Lower lobe of right lung (tissue), 2 donors: ENCODE measurements around the gene PIK3R1. TPM values are rescaled to one million over a fixed set of nuclear protein-coding genes. Genes with fewer than 3 reads are reported as not detected.

Source experiments
- ATAC-seq, 2 donors: fragments of 200-7000 bp; cut with Tn5 transposase; one replicate each; pipeline ENCODE4 v1.9.1; 2020 to 2022; ENCODE audit warnings: mild to moderate bottlenecking in 2 of 2, moderate library complexity in 2 of 2
- DNase-seq: peaks from one replicate; pipeline ENCODE4 v3.0.0-alpha.2; 2020
- H3K27ac ChIP-seq: fragments of 200-600 bp; one replicate; pipeline ENCODE4 v1.8.0; 2022
- H3K27me3 ChIP-seq: fragments of 200-600 bp; one replicate; pipeline ENCODE4 v1.8.0; 2022; ENCODE audit warnings: low read depth
- H3K36me3 ChIP-seq: fragments of 200-600 bp; one replicate; pipeline ENCODE4 v1.8.0; 2022; ENCODE audit warnings: mild to moderate bottlenecking
- H3K4me1 ChIP-seq: fragments of 200-600 bp; one replicate; pipeline ENCODE4 v1.8.0; 2022
- H3K4me3 ChIP-seq: fragments of 200-600 bp; one replicate; pipeline ENCODE4 v1.8.0; 2022; ENCODE audit warnings: mild to moderate bottlenecking
- H3K9me3 ChIP-seq: fragments of 200-600 bp; one replicate; pipeline ENCODE4 v1.8.0; 2022
- CTCF ChIP-seq: fragments of 200-600 bp; IDR thresholded peaks from one replicate; pipeline ENCODE4 v1.8.0; 2022; ENCODE audit warnings: antibody characterized with exemption, mild to moderate bottlenecking
- intact Hi-C: fragments of 100-400 bp; cut with DNase I; formaldehyde crosslinking; loops from one replicate; pipeline ENCODE4 v1.11.0; 2022
- total RNA-seq: library from RNA; stranded (reverse); fragmentation: NEBNext Ultra II Directional; extraction: Animal tissue kit (Norgen Biotek cat#: 25700); gene quantifications from one replicate; pipeline ENCODE4 v1.2.1, GENCODE V29; 2021
- donor health status: DM: no; HTN: yes; CAD: no; lungs with severe emphysema.

Gene PIK3R1
- total RNA-seq, 1 donor from 2014 or later: 122 TPM

DNA sequence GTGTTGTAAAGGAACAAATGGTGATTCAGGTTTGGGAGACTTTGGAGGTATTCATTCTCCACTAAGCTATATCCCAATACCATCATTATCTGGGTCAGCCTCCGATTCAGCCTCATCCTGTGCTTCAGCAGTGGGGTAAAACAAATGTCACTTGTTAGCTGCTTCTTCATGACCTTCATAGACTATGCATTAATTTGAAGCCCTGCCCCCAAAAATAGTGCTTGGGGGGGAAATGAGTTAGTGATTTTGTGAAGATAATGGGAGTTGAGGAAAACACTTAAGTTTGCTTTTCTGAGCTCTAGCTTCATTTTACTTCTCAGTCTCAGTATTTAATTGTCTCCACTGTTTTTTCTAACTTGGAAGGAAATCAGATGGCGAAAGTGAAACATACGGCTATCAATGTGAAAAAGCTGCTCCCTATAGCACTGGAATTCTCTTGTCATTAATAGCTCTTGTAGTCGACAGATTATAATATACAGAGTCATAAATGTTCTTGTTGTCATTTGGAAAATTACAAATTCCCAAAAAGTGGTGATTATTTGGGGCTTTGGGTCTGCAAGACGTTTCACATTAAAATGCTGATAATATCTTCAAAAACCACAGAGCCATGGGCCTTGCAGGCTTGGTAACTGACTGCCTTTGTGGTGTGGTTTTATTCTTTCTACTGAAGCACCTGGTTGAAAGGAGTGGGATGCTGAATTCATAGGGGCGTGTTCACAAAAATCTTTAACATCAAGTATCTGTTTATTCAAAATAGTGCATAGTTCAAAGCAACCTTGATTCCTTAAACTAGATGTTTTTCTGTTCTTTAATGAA is 40.0 kb downstream of the PIK3R1 start:
- ATAC-seq (no peak), DNase-seq (no peak)
- no peak for TF ChIP-seq CTCF
- H3K4me1 ChIP-seq: peaks cover 89% of the 10 kb centered on the region
- H3K36me3 ChIP-seq: peaks cover 8% of the 10 kb centered on the region
- no peaks in the 10 kb centered on the region for H3K27me3 ChIP-seq
- H3K4me3 ChIP-seq: no peak overlapping the region
- no peaks in the 10 kb centered on the region for H3K9me3 ChIP-seq
- intact Hi-C loops: loop anchor here (10.0 kb wide), 1 partner anchor 1011 kb away; no protein-coding TSS in a partner anchor
- H3K27ac ChIP-seq: peak overlapping the region; percentile 27

DNA sequence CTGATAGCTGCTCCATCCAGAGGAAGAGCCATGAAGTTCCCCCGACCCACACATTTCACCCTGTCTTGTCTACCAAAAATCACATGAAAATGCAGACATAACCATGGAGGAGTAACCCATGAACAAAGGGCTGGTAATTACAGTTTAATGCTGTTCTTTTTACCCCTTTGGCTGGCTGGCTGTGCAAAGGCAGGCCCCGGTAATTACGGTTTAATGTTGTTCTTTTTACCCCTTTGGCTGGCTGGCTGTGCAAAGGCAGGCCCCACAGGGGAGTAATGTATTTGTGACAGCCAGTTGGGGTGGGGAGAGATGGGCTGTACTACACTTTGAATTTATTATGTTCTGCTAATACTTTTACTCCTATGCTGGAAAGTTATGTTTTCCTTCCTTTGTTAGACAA is 41.7 kb downstream of the PIK3R1 start:
- H3K4me3 ChIP-seq: no peak overlapping the region
- DNase-seq: no peak
- peaks cover 8% of the 10 kb centered on the region for H3K36me3 ChIP-seq
- peak overlapping the region; percentile 32 for H3K27ac ChIP-seq
- no peaks in the 10 kb centered on the region for H3K27me3 ChIP-seq
- no peak for TF ChIP-seq CTCF
- intact Hi-C loops: loop anchor here (10.0 kb wide), 1 partner anchor 1012 kb away; no protein-coding TSS in a partner anchor
- peaks cover 88% of the 10 kb centered on the region for H3K4me1 ChIP-seq
- H3K9me3 ChIP-seq: no peaks in the 10 kb centered on the region
- no peak for ATAC-seq

DNA sequence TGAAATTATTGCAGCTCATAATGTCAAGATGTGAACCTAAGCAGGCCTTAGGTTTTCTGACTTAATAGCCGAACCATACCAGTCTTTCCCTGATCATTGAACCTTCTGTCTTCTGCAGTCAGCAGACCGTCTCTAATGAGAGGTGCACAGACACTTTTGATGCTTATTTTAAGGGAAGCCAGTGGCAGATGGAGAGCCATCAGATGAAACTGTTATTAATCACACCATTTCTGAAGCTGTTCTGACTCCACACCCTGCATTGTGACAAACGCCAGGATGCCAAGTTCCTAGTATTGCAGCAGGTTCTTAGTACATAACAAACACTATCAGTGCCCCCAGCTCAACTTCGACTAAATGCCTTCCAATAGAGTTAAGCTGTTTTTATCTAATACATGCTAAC is 43.0 kb downstream of the PIK3R1 start:
- Histone ChIP-seq H3K27ac (no peak overlapping the region), H3K4me1 (peaks cover 87% of the 10 kb centered on the region), H3K9me3 (no peaks in the 10 kb centered on the region), H3K27me3 (no peaks in the 10 kb centered on the region), H3K4me3 (no peak overlapping the region), H3K36me3 (peaks cover 8% of the 10 kb centered on the region)
- intact Hi-C loops: loop anchor here (10.0 kb wide), 1 partner anchor 1014 kb away; no protein-coding TSS in a partner anchor
- TF ChIP-seq CTCF: no peak
- no peak for DNase-seq
- ATAC-seq: no peak

- intact Hi-C loops: loop anchor here (10.0 kb wide), 1 partner anchor 1015 kb away; no protein-coding TSS in a partner anchor
- no peaks in the 10 kb centered on the region for H3K27me3 ChIP-seq
- no peak overlapping the region for H3K4me3 ChIP-seq
- DNase-seq: no peak
- no peak overlapping the region for H3K27ac ChIP-seq
- no peak for TF ChIP-seq CTCF
- no peaks in the 10 kb centered on the region for H3K9me3 ChIP-seq
- peaks cover 87% of the 10 kb centered on the region for H3K4me1 ChIP-seq
- ATAC-seq: no peak
- H3K36me3 ChIP-seq: peaks cover 8% of the 10 kb centered on the region
Observed at GRCh38 chr5:68259700-68260099, 44.1 kb downstream of the PIK3R1 start.

DNA sequence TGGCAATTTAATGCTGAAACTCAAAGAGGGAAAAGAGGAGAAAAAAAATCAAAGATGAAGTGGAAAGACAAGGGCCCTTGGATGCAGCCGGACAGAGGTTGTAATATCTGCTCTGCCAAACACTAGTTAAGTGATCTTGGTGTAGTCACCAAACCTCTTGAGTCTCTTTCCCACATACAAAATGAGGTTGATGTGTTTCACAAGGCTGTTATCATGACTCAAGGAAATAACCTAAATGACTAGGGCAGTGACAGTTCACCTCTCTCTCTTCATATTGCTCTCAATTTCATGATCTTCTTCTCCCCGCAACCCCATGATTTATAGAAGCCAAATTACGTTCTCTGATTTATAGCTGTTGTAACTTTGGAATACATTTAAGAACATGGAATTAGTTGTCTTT is 44.9 kb downstream of the PIK3R1 start:
- peak overlapping the region; percentile 0 for H3K27ac ChIP-seq
- peaks cover 87% of the 10 kb centered on the region for H3K4me1 ChIP-seq
- ATAC-seq (no peak), DNase-seq (no peak)
- no peaks in the 10 kb centered on the region for H3K9me3 ChIP-seq
- TF ChIP-seq CTCF: no peak
- H3K27me3 ChIP-seq: no peaks in the 10 kb centered on the region
- H3K4me3 ChIP-seq: no peak overlapping the region
- peaks cover 8% of the 10 kb centered on the region for H3K36me3 ChIP-seq
- intact Hi-C loops: no loop called here
